ENCODE data around the gene UBE3C.

GRCh38 chr7:157235357-157236333, 96.9 kb downstream of the UBE3C start:
- TF ChIP-seq POLR2AphosphoS5 (IDR thresholded peaks at IDR 0.05) (no peak), POLR2A (IDR thresholded peaks at IDR 0.05; ENCODE audit: low read depth) (no peak), EP300 (IDR thresholded peaks at IDR 0.05) (no peak)
- TF ChIP-seq, protein P1, sequence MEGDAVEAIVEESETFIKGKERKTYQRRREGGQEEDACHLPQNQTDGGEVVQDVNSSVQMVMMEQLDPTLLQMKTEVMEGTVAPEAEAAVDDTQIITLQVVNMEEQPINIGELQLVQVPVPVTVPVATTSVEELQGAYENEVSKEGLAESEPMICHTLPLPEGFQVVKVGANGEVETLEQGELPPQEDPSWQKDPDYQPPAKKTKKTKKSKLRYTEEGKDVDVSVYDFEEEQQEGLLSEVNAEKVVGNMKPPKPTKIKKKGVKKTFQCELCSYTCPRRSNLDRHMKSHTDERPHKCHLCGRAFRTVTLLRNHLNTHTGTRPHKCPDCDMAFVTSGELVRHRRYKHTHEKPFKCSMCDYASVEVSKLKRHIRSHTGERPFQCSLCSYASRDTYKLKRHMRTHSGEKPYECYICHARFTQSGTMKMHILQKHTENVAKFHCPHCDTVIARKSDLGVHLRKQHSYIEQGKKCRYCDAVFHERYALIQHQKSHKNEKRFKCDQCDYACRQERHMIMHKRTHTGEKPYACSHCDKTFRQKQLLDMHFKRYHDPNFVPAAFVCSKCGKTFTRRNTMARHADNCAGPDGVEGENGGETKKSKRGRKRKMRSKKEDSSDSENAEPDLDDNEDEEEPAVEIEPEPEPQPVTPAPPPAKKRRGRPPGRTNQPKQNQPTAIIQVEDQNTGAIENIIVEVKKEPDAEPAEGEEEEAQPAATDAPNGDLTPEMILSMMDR (IDR thresholded peaks at IDR 0.05): no peak

All from esophagus muscularis mucosa (tissue), 4 donors.